WTC11 (cell line): ENCODE data around the gene ZNF649. TPM values are rescaled to one million over a fixed set of nuclear protein-coding genes. Genes with fewer than 3 reads are reported as not detected.

Experiments
- ATAC-seq: fragments of 200-7000 bp; cut with Tn5 transposase; 2 replicates; pipeline ENCODE4 v1.10.0; 2021; ENCODE audit warnings: mild to moderate bottlenecking, moderate library complexity
- CTCF ChIA-PET: fragments of 300-600 bp; sonication (Branson Sonifier 250); formaldehyde crosslinking; loops from one replicate; lab custom pipeline; 2021; ENCODE audit warnings: antibody characterized with exemption; lab: Charles Lee
- POLR2A ChIA-PET: fragments of 350-600 bp; sonication (Branson Sonifier 250); formaldehyde crosslinking; loops from one replicate; lab custom pipeline; 2021; ENCODE audit warnings: antibody characterized with exemption; lab: Charles Lee
- DNase-seq: peaks from one replicate; pipeline ENCODE4 v3.0.0; 2021; ENCODE audit warnings: low spot score
- H3K27ac Mint-ChIP-seq: 2 replicates; pipeline ENCODE4 v1.8.0; 2021; ENCODE audit warnings: mixed read lengths
- H3K27me3 Mint-ChIP-seq: 2 replicates; pipeline ENCODE4 v1.8.0; 2021; ENCODE audit warnings: low read depth, mild to moderate bottlenecking, moderate library complexity, mixed read lengths
- H3K36me3 Mint-ChIP-seq: 2 replicates; pipeline ENCODE4 v1.8.0; 2021; ENCODE audit warnings: mixed read lengths
- H3K4me1 Mint-ChIP-seq: 2 replicates; pipeline ENCODE4 v1.8.0; 2022; ENCODE audit warnings: mixed read lengths
- H3K4me3 Mint-ChIP-seq: 2 replicates; pipeline ENCODE4 v1.8.0; 2021; ENCODE audit warnings: mild to moderate bottlenecking, moderate library complexity, mixed read lengths
- H3K9me3 Mint-ChIP-seq: 2 replicates; pipeline ENCODE4 v1.8.0; 2021; ENCODE audit warnings: mixed read lengths
- AFF4 ChIP-seq: sonication (generic); formaldehyde crosslinking; IDR thresholded peaks from 2 replicates; pipeline ENCODE4 v1.8.1; 2023; ENCODE audit warnings: mild to moderate bottlenecking, missing genetic modification reagents, borderline replicate concordance
- AR ChIP-seq: fragments of 250-450 bp; sonication (Bioruptor Pico); IDR thresholded peaks from 2 replicates; pipeline ENCODE4 v1.9.0; 2021; ENCODE audit warnings: mild to moderate bottlenecking
- ATF2 ChIP-seq: sonication (generic); formaldehyde crosslinking; IDR thresholded peaks from 2 replicates; pipeline ENCODE4 v1.8.1; 2022; ENCODE audit warnings: low read depth, missing genetic modification reagents, borderline replicate concordance
- ERG ChIP-seq: fragments of 250-450 bp; sonication (Bioruptor Pico); IDR thresholded peaks from 2 replicates; pipeline ENCODE4 v1.8.0; 2021; ENCODE audit warnings: mild to moderate bottlenecking
- FOXP1 ChIP-seq: sonication (generic); formaldehyde crosslinking; IDR thresholded peaks from 2 replicates; pipeline ENCODE4 v1.8.0; 2022; ENCODE audit warnings: missing genetic modification reagents, mild to moderate bottlenecking, moderate library complexity, borderline replicate concordance
- GRHL2 ChIP-seq: fragments of 250-450 bp; sonication (Bioruptor Pico); IDR thresholded peaks from 2 replicates; pipeline ENCODE4 v1.8.0; 2022; ENCODE audit warnings: mild to moderate bottlenecking, moderate library complexity; ENCODE audit not compliant: insufficient replicate concordance, severe bottlenecking
- IRF1 ChIP-seq: sonication (generic); formaldehyde crosslinking; IDR thresholded peaks from 2 replicates; pipeline ENCODE4 v1.8.0; 2023; ENCODE audit warnings: missing genetic modification reagents
- IRF2 ChIP-seq: sonication (generic); formaldehyde crosslinking; IDR thresholded peaks from 2 replicates; pipeline ENCODE4 v1.8.0; 2022; ENCODE audit warnings: low read depth, missing genetic modification reagents, borderline replicate concordance
- JAZF1 ChIP-seq: fragments of 250-450 bp; sonication (Bioruptor Pico); IDR thresholded peaks from 2 replicates; pipeline ENCODE4 v1.9.0; 2021; ENCODE audit warnings: moderate library complexity, mild to moderate bottlenecking, inconsistent platforms
- NFYB ChIP-seq: sonication (generic); formaldehyde crosslinking; conservative IDR thresholded peaks from 2 replicates; pipeline ENCODE4 v1.8.0; 2022; ENCODE audit warnings: low read depth, missing genetic modification reagents
- PRDM15 ChIP-seq: sonication (generic); formaldehyde crosslinking; IDR thresholded peaks from 2 replicates; pipeline ENCODE4 v1.8.0; 2022; ENCODE audit warnings: missing genetic modification reagents
- PRRX2 ChIP-seq: fragments of 250-450 bp; sonication (Bioruptor Pico); IDR thresholded peaks from 2 replicates; pipeline ENCODE4 v1.8.0; 2021; ENCODE audit warnings: mild to moderate bottlenecking
- SOX15 ChIP-seq: fragments of 250-450 bp; sonication (Bioruptor Pico); IDR thresholded peaks from 2 replicates; pipeline ENCODE4 v1.9.0; 2021; ENCODE audit warnings: mild to moderate bottlenecking
- STAT6 ChIP-seq: sonication (generic); formaldehyde crosslinking; conservative IDR thresholded peaks from 2 replicates; pipeline ENCODE4 v1.8.1; 2023; ENCODE audit warnings: mild to moderate bottlenecking, low read depth, missing genetic modification reagents, moderate library complexity
- TEAD4 ChIP-seq: sonication (generic); formaldehyde crosslinking; IDR thresholded peaks from 2 replicates; pipeline ENCODE4 v1.8.0; 2022; ENCODE audit warnings: mild to moderate bottlenecking, missing genetic modification reagents
- ZBTB21 ChIP-seq: sonication (generic); formaldehyde crosslinking; IDR thresholded peaks from 2 replicates; pipeline ENCODE4 v1.8.1; 2023; ENCODE audit warnings: mild to moderate bottlenecking, missing genetic modification reagents, borderline replicate concordance
- ZNF138 ChIP-seq: sonication (generic); formaldehyde crosslinking; conservative IDR thresholded peaks from 2 replicates; pipeline ENCODE4 v1.8.1; 2022; ENCODE audit warnings: mild to moderate bottlenecking, moderate library complexity, missing genetic modification reagents
- ZNF396 ChIP-seq: fragments of 250-450 bp; sonication (Bioruptor Pico); IDR thresholded peaks from 2 replicates; pipeline ENCODE4 v1.8.0; 2021; ENCODE audit warnings: mild to moderate bottlenecking, moderate library complexity, borderline replicate concordance
- total RNA-seq: library from RNA; stranded (reverse); gene quantifications from 3 replicates; pipeline ENCODE4 v1.2.3, GENCODE V29; 2021

ZNF649 gene
- total RNA-seq, 1 experiment from 2014 or later, result 64.7 TPM

- CTCF ChIA-PET, result no interaction called here
- Mint-ChIP-seq H3K27ac (no peak overlapping the region), H3K27me3 (peaks cover 25% of the 10 kb centered on the region), H3K36me3 (peaks cover 87% of the 10 kb centered on the region), H3K9me3 (peaks cover 88% of the 10 kb centered on the region), H3K4me1 (no peaks in the 10 kb centered on the region), H3K4me3 (no peak overlapping the region)
- POLR2A ChIA-PET, result no interaction called here
- no peak for DNase-seq
- TF ChIP-seq ATF2 (no peak), PRRX2 (CRISPR knock-in tag) (no peak), GRHL2 (CRISPR knock-in tag) (no peak), JAZF1 (CRISPR knock-in tag) (no peak), ZBTB21 (no peak), STAT6 (CRISPR knock-in tag) (no peak), ERG (no peak), NFYB (no peak), FOXP1 (no peak), IRF2 (CRISPR knock-in tag) (no peak), ZNF396 (CRISPR knock-in tag) (no peak), PRDM15 (CRISPR knock-in tag) (no peak), SOX15 (CRISPR knock-in tag) (no peak), ZNF138 (CRISPR knock-in tag) (no peak), AR (CRISPR knock-in tag) (no peak), TEAD4 (no peak), IRF1 (CRISPR knock-in tag) (no peak), AFF4 (no peak)
- ATAC-seq, result no peak
Observed at GRCh38 chr19:51916167-51916566, 11.3 kb upstream of the ZNF649 start.
